ENCODE data around the gene DLG2. TPM values are rescaled to one million over a fixed set of nuclear protein-coding genes. Genes with fewer than 3 reads are reported as not detected.
A peak's percentile ranks its signal among the peaks of the same experiment; 100 is the strongest.

Gene DLG2
- total RNA-seq, 4 donors from 2014 or later, result 1.3 to 4.7 (median 2.4) TPM

GRCh38 chr11:83409891-83410290 lies 2217.3 kb downstream of the DLG2 start:
- in situ Hi-C loops (cut with MboI; ENCODE audit: low sequenced_read_pairs in 4 of 4), result no loop called here

GRCh38 chr11:83409476-83409875 lies 2217.7 kb downstream of the DLG2 start:
- H3K4me3 ChIP-seq, result no peak overlapping the region
- ATAC-seq, result no peak
- peak overlapping the region; percentile 50 to 87 (median 76) for H3K27ac ChIP-seq
- peaks cover 23 to 26% of the 10 kb centered on the region in 2 donors for H3K4me1 ChIP-seq
- TF ChIP-seq POLR2A (IDR thresholded peaks at IDR 0.05) (no peak), CTCF (IDR thresholded peaks at IDR 0.05 in 4 of 5, conservative IDR thresholded peaks at IDR 0.05 in 1 of 5) (no peak)
- in situ Hi-C loops (cut with MboI; ENCODE audit: low sequenced_read_pairs in 4 of 4) (no loop called here), intact Hi-C loops (cut with DNase I; ENCODE audit: low total_unique reads) (no loop called here)
- no peaks in the 10 kb centered on the region for H3K9me3 ChIP-seq
- DNase-seq, result no peak
- no peaks in the 10 kb centered on the region for H3K36me3 ChIP-seq
- no peaks in the 10 kb centered on the region for H3K27me3 ChIP-seq

More at GRCh38 chr11:83409891-83410290, 2217.3 kb downstream of the DLG2 start:
- Histone ChIP-seq H3K9me3 (no peaks in the 10 kb centered on the region), H3K4me1 (peaks cover 23 to 26% of the 10 kb centered on the region in 2 donors), H3K36me3 (no peaks in the 10 kb centered on the region), H3K4me3 (no peak overlapping the region), H3K27me3 (no peaks in the 10 kb centered on the region), H3K27ac (peak overlapping the region; percentile 50 to 87 (median 76))
- peak; percentile 45 for DNase-seq
- peak; percentile 51 to 56 for ATAC-seq
- TF ChIP-seq POLR2A (IDR thresholded peaks at IDR 0.05) (no peak), CTCF (IDR thresholded peaks at IDR 0.05 in 4 of 5, conservative IDR thresholded peaks at IDR 0.05 in 1 of 5) (no peak)
- intact Hi-C loops (cut with DNase I; ENCODE audit: low total_unique reads), result no loop called here

- no peaks in the 10 kb centered on the region for H3K36me3 ChIP-seq
- no peak for ATAC-seq
- no peaks in the 10 kb centered on the region for H3K27me3 ChIP-seq
- H3K27ac ChIP-seq, result no peak overlapping the region
- in situ Hi-C loops (cut with MboI; ENCODE audit: low sequenced_read_pairs in 4 of 4), result no loop called here
- intact Hi-C loops (cut with DNase I; ENCODE audit: low total_unique reads), result no loop called here
- no peak overlapping the region for H3K4me3 ChIP-seq
- peaks cover 23 to 31% of the 10 kb centered on the region in 2 donors for H3K4me1 ChIP-seq
- no peaks in the 10 kb centered on the region for H3K9me3 ChIP-seq
- no peak for DNase-seq
- TF ChIP-seq CTCF (IDR thresholded peaks at IDR 0.05 in 4 of 5, conservative IDR thresholded peaks at IDR 0.05 in 1 of 5), result no peak
- no peak for TF ChIP-seq POLR2A (IDR thresholded peaks at IDR 0.05)
Measured at GRCh38 chr11:83408946-83409345, 2218.2 kb downstream of the DLG2 start.

Other genes with a start within 250 kb of the DLG2 start
- 10 to 100 TPM; 13.6 to 38.6 (median 28.6) TPM for gene TMEM126B, start 1.2 kb upstream of the DLG2 start, total RNA-seq
- gene TMEM126A, start 20.6 kb upstream of the DLG2 start, total RNA-seq, result 10 to 100 TPM; 23.9 to 46.8 (median 35.3) TPM
- 10 to 100 TPM; 15.3 to 52.3 (median 16.4) TPM for gene CREBZF, start 37.8 kb upstream of the DLG2 start, total RNA-seq
- gene CCDC89, start 58.9 kb upstream of the DLG2 start, total RNA-seq, result under 1 TPM in 1 of 4 donors, not detected in 3; 0.29 TPM
- 10 to 100 TPM in 1 of 4 donors, 1 to 10 TPM in 2, under 1 TPM in 1; 0.97 to 11.9 (median 2.7) TPM for gene SYTL2, start 183.8 kb upstream of the DLG2 start, total RNA-seq
- not detected for gene CCDC83, start 228.0 kb upstream of the DLG2 start, total RNA-seq